GM23338 (cell line): Measurements from ENCODE around the gene SAMD4A.

ENCODE experiments used
- CREB1 ChIP-seq: fragments of 250-450 bp; sonication (Bioruptor Pico); IDR thresholded peaks from 2 replicates; pipeline ENCODE4 v1.5.0; 2020; ENCODE audit warnings: low read depth, mild to moderate bottlenecking, moderate library complexity
- EZH2 ChIP-seq: fragments of 200-600 bp; sonication (generic); IDR thresholded peaks from one replicate; pipeline ENCODE4 v1.8.0; 2017; ENCODE audit warnings: antibody characterized with exemption, mild to moderate bottlenecking, low read depth; ENCODE audit not compliant: unreplicated experiment
- EZH2phosphoT487 ChIP-seq: fragments of 200-600 bp; sonication (generic); IDR thresholded peaks from one replicate; pipeline ENCODE4 v1.8.1; 2018; ENCODE audit warnings: antibody characterized with exemption; ENCODE audit not compliant: unreplicated experiment
- JUNB ChIP-seq: IDR thresholded peaks from one replicate; pipeline ENCODE4 v1.6.1; 2016; ENCODE audit warnings: antibody characterized with exemption; ENCODE audit not compliant: unreplicated experiment
- NANOG ChIP-seq: IDR thresholded peaks from 2 replicates; pipeline ENCODE4 v1.6.1; 2016; ENCODE audit warnings: antibody characterized with exemption, borderline replicate concordance
- POLR2AphosphoS5 ChIP-seq: IDR thresholded peaks from 2 replicates; pipeline ENCODE4 v1.6.1; 2016; ENCODE audit warnings: antibody characterized with exemption, low read depth
- REST ChIP-seq: IDR thresholded peaks from one replicate; pipeline ENCODE4 v1.6.1; 2018; ENCODE audit warnings: antibody characterized with exemption; ENCODE audit not compliant: unreplicated experiment
- STAT1 ChIP-seq: IDR thresholded peaks from one replicate; pipeline ENCODE4 v1.6.1; 2016; ENCODE audit warnings: antibody characterized with exemption; ENCODE audit not compliant: unreplicated experiment
- ZNF331 ChIP-seq: fragments of 250-450 bp; sonication (Bioruptor Pico); IDR thresholded peaks from 2 replicates; pipeline ENCODE4 v1.5.0; 2020; ENCODE audit warnings: low read depth, mild to moderate bottlenecking, moderate library complexity
- TF ChIP-seq, protein P1 (sequence below), 2 experiments: fragments of 200-600 bp in 1 of 2; sonication (generic) in 1 of 2; conservative IDR thresholded peaks; 2 replicates each; pipeline versions ENCODE4 v1.5.1 to v1.6.1; 2016 to 2017; ENCODE audit warnings: antibody characterized with exemption in 2 of 2, low read depth in 2 of 2, mild to moderate bottlenecking in 2 of 2, moderate library complexity in 1 of 2
- TF ChIP-seq, protein P2 (sequence below): IDR thresholded peaks from 2 replicates; pipeline ENCODE4 v1.6.1; 2016; ENCODE audit warnings: antibody characterized with exemption
- TF ChIP-seq, protein P3 (sequence below): fragments of 250-450 bp; sonication (Bioruptor Pico); IDR thresholded peaks from 2 replicates; pipeline ENCODE4 v1.5.0; 2020; ENCODE audit warnings: mild to moderate bottlenecking, moderate library complexity

DNA sequence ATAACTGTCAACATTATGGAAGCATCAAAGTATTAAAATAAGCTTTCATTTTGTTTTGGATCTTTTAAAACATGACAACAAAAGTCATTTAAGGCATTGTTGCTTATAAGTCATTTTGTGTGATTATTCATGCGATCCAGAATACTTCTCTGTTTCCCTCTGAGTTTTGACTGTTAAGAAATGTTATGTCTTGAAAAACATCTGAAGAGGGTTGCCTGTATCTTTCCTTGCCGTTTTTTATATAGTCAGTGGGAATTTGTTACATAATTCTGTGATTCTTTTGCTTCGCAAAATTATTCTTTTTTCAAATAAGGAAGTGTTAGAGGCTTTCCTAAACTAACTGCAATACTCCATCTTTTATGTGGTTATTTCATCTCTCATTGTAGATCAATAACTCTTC, 78.7 kb downstream of the SAMD4A start:
- TF ChIP-seq, protein P1, sequence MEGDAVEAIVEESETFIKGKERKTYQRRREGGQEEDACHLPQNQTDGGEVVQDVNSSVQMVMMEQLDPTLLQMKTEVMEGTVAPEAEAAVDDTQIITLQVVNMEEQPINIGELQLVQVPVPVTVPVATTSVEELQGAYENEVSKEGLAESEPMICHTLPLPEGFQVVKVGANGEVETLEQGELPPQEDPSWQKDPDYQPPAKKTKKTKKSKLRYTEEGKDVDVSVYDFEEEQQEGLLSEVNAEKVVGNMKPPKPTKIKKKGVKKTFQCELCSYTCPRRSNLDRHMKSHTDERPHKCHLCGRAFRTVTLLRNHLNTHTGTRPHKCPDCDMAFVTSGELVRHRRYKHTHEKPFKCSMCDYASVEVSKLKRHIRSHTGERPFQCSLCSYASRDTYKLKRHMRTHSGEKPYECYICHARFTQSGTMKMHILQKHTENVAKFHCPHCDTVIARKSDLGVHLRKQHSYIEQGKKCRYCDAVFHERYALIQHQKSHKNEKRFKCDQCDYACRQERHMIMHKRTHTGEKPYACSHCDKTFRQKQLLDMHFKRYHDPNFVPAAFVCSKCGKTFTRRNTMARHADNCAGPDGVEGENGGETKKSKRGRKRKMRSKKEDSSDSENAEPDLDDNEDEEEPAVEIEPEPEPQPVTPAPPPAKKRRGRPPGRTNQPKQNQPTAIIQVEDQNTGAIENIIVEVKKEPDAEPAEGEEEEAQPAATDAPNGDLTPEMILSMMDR (conservative IDR thresholded peaks at IDR 0.05; ENCODE audit: low read depth in 2 of 2): no peak
- TF ChIP-seq EZH2phosphoT487 (no peak), NANOG (no peak), EZH2 (no peak), POLR2AphosphoS5 (no peak), REST (no peak), JUNB (no peak), CREB1 (no peak), ZNF331 (CRISPR knock-in tag) (no peak), STAT1 (no peak)
- TF ChIP-seq, protein P2, sequence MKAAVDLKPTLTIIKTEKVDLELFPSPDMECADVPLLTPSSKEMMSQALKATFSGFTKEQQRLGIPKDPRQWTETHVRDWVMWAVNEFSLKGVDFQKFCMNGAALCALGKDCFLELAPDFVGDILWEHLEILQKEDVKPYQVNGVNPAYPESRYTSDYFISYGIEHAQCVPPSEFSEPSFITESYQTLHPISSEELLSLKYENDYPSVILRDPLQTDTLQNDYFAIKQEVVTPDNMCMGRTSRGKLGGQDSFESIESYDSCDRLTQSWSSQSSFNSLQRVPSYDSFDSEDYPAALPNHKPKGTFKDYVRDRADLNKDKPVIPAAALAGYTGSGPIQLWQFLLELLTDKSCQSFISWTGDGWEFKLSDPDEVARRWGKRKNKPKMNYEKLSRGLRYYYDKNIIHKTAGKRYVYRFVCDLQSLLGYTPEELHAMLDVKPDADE: no peak
- TF ChIP-seq, protein P3, sequence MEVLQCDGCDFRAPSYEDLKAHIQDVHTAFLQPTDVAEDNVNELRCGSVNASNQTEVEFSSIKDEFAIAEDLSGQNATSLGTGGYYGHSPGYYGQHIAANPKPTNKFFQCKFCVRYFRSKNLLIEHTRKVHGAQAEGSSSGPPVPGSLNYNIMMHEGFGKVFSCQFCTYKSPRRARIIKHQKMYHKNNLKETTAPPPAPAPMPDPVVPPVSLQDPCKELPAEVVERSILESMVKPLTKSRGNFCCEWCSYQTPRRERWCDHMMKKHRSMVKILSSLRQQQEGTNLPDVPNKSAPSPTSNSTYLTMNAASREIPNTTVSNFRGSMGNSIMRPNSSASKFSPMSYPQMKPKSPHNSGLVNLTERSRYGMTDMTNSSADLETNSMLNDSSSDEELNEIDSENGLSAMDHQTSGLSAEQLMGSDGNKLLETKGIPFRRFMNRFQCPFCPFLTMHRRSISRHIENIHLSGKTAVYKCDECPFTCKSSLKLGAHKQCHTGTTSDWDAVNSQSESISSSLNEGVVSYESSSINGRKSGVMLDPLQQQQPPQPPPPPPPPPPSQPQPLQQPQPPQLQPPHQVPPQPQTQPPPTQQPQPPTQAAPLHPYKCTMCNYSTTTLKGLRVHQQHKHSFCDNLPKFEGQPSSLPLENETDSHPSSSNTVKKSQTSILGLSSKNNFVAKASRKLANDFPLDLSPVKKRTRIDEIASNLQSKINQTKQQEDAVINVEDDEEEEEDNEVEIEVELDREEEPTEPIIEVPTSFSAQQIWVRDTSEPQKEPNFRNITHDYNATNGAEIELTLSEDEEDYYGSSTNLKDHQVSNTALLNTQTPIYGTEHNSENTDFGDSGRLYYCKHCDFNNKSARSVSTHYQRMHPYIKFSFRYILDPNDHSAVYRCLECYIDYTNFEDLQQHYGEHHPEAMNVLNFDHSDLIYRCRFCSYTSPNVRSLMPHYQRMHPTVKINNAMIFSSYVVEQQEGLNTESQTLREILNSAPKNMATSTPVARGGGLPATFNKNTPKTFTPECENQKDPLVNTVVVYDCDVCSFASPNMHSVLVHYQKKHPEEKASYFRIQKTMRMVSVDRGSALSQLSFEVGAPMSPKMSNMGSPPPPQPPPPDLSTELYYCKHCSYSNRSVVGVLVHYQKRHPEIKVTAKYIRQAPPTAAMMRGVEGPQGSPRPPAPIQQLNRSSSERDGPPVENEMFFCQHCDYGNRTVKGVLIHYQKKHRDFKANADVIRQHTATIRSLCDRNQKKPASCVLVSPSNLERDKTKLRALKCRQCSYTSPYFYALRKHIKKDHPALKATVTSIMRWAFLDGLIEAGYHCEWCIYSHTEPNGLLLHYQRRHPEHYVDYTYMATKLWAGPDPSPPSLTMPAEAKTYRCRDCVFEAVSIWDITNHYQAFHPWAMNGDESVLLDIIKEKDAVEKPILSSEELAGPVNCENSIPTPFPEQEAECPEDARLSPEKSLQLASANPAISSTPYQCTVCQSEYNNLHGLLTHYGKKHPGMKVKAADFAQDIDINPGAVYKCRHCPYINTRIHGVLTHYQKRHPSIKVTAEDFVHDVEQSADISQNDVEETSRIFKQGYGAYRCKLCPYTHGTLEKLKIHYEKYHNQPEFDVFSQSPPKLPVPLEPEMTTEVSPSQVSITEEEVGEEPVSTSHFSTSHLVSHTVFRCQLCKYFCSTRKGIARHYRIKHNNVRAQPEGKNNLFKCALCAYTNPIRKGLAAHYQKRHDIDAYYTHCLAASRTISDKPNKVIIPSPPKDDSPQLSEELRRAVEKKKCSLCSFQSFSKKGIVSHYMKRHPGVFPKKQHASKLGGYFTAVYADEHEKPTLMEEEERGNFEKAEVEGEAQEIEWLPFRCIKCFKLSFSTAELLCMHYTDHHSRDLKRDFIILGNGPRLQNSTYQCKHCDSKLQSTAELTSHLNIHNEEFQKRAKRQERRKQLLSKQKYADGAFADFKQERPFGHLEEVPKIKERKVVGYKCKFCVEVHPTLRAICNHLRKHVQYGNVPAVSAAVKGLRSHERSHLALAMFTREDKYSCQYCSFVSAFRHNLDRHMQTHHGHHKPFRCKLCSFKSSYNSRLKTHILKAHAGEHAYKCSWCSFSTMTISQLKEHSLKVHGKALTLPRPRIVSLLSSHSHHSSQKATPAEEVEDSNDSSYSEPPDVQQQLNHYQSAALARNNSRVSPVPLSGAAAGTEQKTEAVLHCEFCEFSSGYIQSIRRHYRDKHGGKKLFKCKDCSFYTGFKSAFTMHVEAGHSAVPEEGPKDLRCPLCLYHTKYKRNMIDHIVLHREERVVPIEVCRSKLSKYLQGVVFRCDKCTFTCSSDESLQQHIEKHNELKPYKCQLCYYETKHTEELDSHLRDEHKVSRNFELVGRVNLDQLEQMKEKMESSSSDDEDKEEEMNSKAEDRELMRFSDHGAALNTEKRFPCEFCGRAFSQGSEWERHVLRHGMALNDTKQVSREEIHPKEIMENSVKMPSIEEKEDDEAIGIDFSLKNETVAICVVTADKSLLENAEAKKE (CRISPR knock-in tag): no peak
